ENCODE measurements around the gene MED13L.
A peak's percentile ranks its signal among the peaks of the same experiment; 100 is the strongest.

Gene MED13L

GRCh38 chr12:116074686-116075085, 202.8 kb downstream of the MED13L start:
- Mint-ChIP-seq H3K9me3 (no peaks in the 10 kb centered on the region), H3K4me1 (peaks cover 30% of the 10 kb centered on the region), H3K4me3 (no peak overlapping the region), H3K27ac (peak overlapping the region; percentile 74), H3K27me3 (ENCODE audit: low read depth, poor library complexity) (no peaks in the 10 kb centered on the region), H3K36me3 (ENCODE audit: low read depth) (peaks cover 4% of the 10 kb centered on the region)
- no peak for TF ChIP-seq CTCF (IDR thresholded peaks at IDR 0.05)
- DNase-seq = no peak

- Mint-ChIP-seq H3K27ac (no peak overlapping the region), H3K4me3 (no peak overlapping the region), H3K36me3 (ENCODE audit: low read depth) (peaks cover under 1% of the 10 kb centered on the region), H3K4me1 (peaks cover 43% of the 10 kb centered on the region), H3K9me3 (no peaks in the 10 kb centered on the region), H3K27me3 (ENCODE audit: low read depth, poor library complexity) (no peaks in the 10 kb centered on the region)
- no peak for DNase-seq
- TF ChIP-seq CTCF (IDR thresholded peaks at IDR 0.05) = no peak
Observed at GRCh38 chr12:116071555-116072230, 205.8 kb downstream of the MED13L start.

- DNase-seq = no peak
- no peaks in the 10 kb centered on the region for H3K36me3 Mint-ChIP-seq (ENCODE audit: low read depth)
- peaks cover 51% of the 10 kb centered on the region for H3K4me1 Mint-ChIP-seq
- no peak for TF ChIP-seq CTCF (IDR thresholded peaks at IDR 0.05)
- H3K9me3 Mint-ChIP-seq = no peaks in the 10 kb centered on the region
- no peak overlapping the region for H3K4me3 Mint-ChIP-seq
- no peak overlapping the region for H3K27ac Mint-ChIP-seq
- no peaks in the 10 kb centered on the region for H3K27me3 Mint-ChIP-seq (ENCODE audit: low read depth, poor library complexity)
Observed at GRCh38 chr12:116070444-116070843, 207.0 kb downstream of the MED13L start.

GRCh38 chr12:116069943-116070342, 207.6 kb downstream of the MED13L start:
- Mint-ChIP-seq H3K4me3 (no peak overlapping the region), H3K9me3 (no peaks in the 10 kb centered on the region), H3K27ac (no peak overlapping the region), H3K27me3 (ENCODE audit: low read depth, poor library complexity) (no peaks in the 10 kb centered on the region), H3K36me3 (ENCODE audit: low read depth) (no peaks in the 10 kb centered on the region), H3K4me1 (peaks cover 51% of the 10 kb centered on the region)
- no peak for DNase-seq
- no peak for TF ChIP-seq CTCF (IDR thresholded peaks at IDR 0.05)

- no peak overlapping the region for H3K4me3 Mint-ChIP-seq
- TF ChIP-seq CTCF (IDR thresholded peaks at IDR 0.05) = no peak
- DNase-seq = no peak
- no peaks in the 10 kb centered on the region for H3K36me3 Mint-ChIP-seq (ENCODE audit: low read depth)
- no peaks in the 10 kb centered on the region for H3K9me3 Mint-ChIP-seq
- H3K4me1 Mint-ChIP-seq = peaks cover 49% of the 10 kb centered on the region
- no peaks in the 10 kb centered on the region for H3K27me3 Mint-ChIP-seq (ENCODE audit: low read depth, poor library complexity)
- H3K27ac Mint-ChIP-seq = peak overlapping the region; percentile 57
Observed at GRCh38 chr12:116068853-116069252, 208.6 kb downstream of the MED13L start.

GRCh38 chr12:116068371-116068770, 209.1 kb downstream of the MED13L start:
- no peak for TF ChIP-seq CTCF (IDR thresholded peaks at IDR 0.05)
- no peak for DNase-seq
- Mint-ChIP-seq H3K4me3 (no peak overlapping the region), H3K27me3 (ENCODE audit: low read depth, poor library complexity) (no peaks in the 10 kb centered on the region), H3K36me3 (ENCODE audit: low read depth) (no peaks in the 10 kb centered on the region), H3K9me3 (no peaks in the 10 kb centered on the region), H3K4me1 (peaks cover 44% of the 10 kb centered on the region), H3K27ac (peak overlapping the region; percentile 57)

All from nephron progenitor cell (in vitro differentiated cells).